ENCODE measurements around the gene OR52E2.

Gene OR52E2

GRCh38 chr11:5011254-5011653, 48.2 kb downstream of the OR52E2 start:
- H2AK5ac ChIP-seq (ENCODE audit: low read length), result no peak overlapping the region
- no peak overlapping the region for H3K4me3 ChIP-seq (ENCODE audit: low read length)
- H3K27ac ChIP-seq (ENCODE audit: low read depth, low read length), result no peak overlapping the region
- H2BK5ac ChIP-seq (ENCODE audit: low read length), result no peak overlapping the region
- no peak overlapping the region for H3K4ac ChIP-seq (ENCODE audit: low read depth, low read length)
- H2BK15ac ChIP-seq (replicated peaks; ENCODE audit: low read depth), result no peak overlapping the region
- H3K27me3 ChIP-seq (ENCODE audit: insufficient read depth, low read length, poor library complexity), result no peaks in the 10 kb centered on the region
- no peak for DNase-seq
- no CpG with 5 or more reads among the region's 8 CpGs for WGBS (ENCODE audit: extremely low coverage, insufficient coverage, low lambda C conversion rate)
- H3K56ac ChIP-seq (ENCODE audit: low read length), result no peak overlapping the region
- H3K9ac ChIP-seq (ENCODE audit: low read length), result no peak overlapping the region
- H3K23ac ChIP-seq (ENCODE audit: low read length), result no peak overlapping the region
- H3K4me1 ChIP-seq (ENCODE audit: control insufficient read depth, low read depth, low read length), result no peaks in the 10 kb centered on the region
- H3K18ac ChIP-seq (ENCODE audit: low read length), result no peak overlapping the region
- no peaks in the 10 kb centered on the region for H3K79me2 ChIP-seq (ENCODE audit: control insufficient read depth, insufficient read depth, low read length)
- no peak overlapping the region for H2BK120ac ChIP-seq (ENCODE audit: low read depth, low read length)
- no peaks in the 10 kb centered on the region for H3K36me3 ChIP-seq (ENCODE audit: control insufficient read depth, insufficient read depth, low read length)
- no peak overlapping the region for H4K8ac ChIP-seq (ENCODE audit: low read depth, low read length)
- H3K4me2 ChIP-seq (ENCODE audit: low read length), result no peak overlapping the region
- H4K5ac ChIP-seq (ENCODE audit: low read length), result no peak overlapping the region
- H3K79me1 ChIP-seq (ENCODE audit: low read length), result no peaks in the 10 kb centered on the region

All from mesendoderm (in vitro differentiated cells).